Stimulated activated CD4-positive, alpha-beta T cell treated with anti-CD3 and anti-CD28 coated beads, Interleukin-2, amount 100 ng/mL, for 48 hours (primary cell): ENCODE data around the gene LNPEP.
"Not testable (repeated sequence)": the region's sequence is repeated elsewhere in the genome, so short reads cannot be mapped to it uniquely, and the experiment has no call there.

Source experiments
- DNase-seq, 2 donors: peaks; one replicate each; pipeline ENCODE4 v3.0.0-alpha.2; 2020

The LNPEP gene

DNA sequence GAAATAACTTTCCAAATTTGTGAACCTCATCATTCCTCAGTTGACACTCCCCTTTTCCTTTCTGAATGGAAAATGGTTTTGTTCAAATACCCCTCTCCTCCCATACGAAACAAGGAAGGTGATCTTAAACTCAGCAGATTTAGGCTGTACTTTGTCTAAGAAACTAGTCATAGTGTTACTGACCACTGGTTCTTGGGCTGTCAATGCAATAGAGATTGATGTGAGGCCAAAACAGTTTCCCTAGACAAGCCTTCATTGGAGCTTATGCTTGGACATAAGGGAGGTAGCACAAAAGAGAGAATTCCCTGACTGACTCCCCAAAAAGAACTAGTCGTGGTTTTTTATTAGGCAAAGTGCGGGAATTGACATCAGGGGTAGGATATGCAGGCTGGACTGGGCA lies 5.3 kb upstream of the LNPEP start:
- DNase-seq, result no peak

DNA sequence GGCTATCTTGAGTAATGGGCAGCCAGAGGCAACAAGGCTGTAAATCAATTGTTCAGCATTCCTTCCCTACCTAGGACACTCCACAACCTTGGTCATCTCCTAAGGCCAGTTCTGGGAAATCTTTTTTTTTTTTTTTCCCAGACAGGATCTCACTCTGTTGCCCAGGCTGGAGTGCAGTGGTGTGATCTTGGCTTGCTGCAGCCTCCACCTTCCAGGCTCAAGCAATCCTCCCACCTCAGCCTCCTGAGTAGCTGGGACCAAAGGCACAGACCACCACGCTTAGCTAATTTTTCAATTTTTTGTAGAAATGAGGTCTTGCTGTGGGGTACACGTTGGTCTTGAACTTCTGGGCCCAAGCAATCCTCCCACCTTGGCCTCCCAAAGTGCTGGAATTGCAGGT lies 4.8 kb upstream of the LNPEP start:
- not testable (repeated sequence) for DNase-seq

DNA sequence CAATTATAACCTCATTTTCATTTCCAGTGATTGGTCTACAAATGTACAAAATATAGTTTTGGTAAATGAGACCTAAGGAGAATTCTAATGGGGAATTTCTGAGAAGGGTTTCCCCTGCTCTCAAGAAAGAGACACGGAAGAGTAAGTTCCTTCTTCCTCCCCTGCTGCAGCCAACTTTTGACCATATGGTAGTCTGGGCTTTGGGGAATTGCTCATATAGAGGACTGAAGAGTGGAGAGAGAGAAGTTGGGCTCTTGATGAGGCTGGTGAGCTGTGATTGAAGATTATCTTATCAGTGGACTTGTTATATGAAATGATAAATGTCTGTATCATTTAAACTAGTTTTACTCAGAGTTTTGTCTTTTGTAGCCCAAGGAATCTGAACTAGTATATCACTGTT lies 4.3 kb upstream of the LNPEP start:
- DNase-seq, result no peak

DNA sequence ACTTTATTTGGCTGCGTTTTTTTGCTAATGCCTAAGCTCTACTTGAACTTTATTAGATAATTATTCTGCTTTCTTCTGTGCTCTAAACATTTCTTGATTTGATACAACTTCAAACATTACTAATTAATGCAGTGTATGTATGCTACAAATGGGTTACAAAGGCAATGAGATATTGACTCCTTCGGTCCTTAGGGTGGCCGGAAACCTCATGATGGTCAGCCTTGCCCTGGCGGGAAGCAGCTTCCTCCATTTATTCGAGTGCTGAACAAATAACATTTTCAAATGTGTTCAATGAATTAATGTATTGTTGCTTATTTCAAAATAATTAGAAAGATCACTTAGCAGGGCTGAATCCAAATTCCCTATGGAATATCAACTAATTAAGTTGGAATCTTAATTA lies 3.9 kb upstream of the LNPEP start:
- no peak for DNase-seq

DNA sequence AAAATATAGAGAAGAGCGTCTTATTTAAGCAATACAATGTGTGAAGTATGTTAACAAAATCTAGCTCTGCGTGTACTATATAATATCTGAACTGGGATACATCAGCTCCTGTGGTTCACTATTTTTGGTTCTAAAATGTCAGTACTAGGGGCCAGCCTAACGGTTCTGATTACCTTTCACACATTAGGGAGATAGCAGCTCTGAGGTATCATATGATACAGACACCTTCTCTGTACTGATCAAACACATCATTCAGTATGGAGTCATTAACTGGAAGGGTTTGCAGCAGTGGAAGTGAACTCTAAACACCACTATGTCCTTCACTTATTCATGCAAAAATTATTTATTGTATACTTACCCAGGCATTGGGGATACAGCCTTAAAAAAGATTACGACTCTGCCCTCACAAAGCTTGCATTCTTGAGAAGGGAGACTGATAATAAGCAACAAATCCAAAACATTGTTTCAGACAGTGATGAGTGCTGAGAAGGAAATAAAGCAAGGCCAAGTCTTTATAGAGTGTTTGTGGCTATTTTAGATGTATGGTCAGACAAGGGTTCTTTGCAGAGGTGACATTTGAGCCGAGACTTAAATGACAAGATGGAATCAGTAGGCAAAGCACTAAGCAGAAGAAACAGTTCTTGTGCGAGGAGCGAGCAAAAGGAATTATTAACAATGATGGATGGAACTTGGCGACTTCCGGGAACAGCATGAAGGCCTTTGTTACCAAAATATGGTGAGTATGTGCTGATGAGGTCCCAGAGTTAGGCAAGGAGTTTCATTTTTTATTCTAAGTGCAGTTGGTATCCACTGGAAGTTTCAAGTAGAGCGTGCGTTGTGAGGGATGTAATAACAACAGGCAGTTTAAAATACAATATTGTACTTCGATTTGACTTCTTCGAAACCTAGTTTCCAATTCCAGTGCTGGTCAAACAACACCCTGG lies 1.8 kb upstream of the LNPEP start:
- DNase-seq, result no peak

DNA sequence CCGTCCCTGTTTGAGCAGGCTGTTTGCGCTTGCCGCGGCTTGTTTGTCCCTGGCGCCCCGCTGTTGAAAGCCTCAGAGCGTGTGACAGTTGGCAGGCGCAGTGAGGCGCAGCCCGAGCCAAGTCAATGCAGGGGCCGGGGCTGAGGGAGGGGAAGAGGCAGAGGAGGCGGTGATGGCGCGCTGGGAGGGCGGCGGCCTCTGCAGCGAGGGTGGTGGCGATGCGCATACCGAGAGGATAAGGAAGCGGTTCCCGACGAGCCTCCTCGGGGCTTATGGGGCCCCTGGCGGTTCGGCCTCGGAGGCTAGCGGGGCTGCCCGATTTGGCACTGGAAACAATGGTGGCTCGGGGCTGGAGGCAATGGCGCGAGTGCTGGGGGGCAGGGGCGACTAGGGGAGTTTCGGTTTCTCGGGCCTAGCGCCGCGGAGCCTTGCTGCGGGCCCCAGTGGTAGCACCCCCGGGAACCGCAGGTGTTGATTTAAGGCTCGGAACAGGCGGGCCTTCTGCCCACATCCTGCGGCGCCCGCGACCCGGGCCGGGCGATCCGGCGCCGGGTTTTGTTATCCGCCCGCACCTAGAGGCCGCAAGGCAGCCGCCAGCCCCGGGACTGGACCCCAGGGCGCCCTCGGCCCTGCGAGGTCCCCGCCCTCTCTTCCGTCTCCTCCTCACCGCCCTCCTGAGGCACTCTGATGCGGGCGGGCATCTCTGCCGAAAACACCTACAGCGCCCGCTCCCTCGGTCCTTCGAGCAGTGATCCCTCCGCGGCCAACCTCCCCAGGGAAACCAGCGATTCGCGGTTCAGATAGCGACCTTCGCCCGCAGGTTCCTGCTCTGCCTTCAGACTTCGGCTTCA lies 947 bp upstream of the LNPEP start:
- DNase-seq, result peak; percentile 92

DNA sequence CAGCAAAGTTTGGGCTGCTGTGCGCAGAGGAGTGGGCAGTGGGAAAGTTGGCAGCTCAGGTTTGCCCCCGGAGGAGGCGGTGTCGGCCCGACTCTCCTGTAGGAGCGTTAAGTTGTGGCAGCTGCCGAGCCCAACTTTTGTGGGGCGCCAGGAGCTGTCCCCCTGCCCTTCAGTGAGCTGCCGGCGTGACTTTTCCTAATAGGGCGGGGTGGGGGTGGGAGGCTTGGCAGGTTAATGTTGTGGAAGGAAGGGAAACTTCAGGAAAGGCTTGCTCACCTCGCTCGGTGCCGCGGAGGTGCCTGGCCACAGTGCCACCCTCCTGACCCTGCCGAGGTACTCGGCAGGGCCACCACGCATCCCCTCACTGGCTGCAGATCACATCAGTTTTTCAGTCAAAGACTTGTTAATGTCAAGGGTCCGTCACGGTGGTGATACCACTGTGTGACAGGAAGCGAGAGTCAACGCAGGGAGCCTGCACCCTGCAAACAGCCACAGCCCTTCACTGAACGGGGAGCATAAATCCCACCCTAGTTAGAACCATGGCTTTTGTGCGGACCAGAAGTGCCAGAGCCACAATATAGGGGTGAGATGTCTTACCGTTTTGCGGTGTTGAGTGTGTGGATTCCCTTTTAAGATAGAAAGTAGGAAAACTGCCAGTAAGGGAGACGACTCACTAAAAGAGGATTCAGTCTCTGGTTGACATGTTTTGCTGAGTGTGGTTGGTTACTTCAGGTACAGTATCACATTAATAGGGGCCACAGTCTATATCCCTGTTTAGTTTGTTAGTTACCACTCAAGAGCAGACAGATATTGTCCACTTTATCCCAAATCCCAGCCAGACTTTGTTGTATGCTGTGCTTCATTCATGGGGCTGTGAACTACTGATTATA lies 796 bp downstream of the LNPEP start:
- DNase-seq, result peak; percentile 30 to 32

DNA sequence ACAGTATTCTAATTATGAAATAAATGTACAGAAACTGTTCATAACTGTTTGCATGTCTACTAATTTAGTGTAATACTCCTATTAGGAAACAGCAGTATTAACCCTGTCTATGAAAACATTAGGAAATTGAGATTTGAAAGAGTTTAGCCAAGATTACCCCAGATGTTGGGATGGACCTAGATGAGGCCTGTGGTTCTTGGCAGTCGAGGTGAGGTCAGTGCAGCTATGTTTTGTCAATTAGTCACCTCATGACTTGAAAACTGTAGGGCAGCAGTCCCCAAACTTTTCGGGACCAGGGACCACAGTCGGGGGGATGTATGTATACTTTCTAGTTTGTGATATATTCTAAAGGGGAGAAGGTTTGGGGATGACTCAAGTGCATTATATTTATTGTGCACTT lies 4.7 kb downstream of the LNPEP start:
- DNase-seq, result no peak

DNA sequence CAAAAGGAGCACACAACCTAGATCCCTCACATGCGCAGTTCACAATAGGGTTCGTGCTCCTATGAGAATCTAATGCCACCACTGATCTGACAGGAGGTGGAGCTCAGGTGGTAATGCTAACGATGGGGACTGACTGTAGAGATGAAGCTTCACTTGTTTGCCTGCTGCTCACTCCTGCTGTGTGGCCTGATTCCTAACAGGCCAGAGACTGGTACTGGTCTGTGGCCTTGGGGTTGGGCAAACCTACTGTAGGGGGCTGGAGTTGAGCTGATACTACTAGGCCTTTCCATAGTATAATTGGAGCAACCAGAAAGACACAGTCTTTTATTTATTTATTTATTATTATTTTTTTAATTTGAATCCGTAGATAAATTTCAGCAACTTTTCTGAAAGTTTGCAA lies 5.3 kb downstream of the LNPEP start:
- DNase-seq, result no peak

DNA sequence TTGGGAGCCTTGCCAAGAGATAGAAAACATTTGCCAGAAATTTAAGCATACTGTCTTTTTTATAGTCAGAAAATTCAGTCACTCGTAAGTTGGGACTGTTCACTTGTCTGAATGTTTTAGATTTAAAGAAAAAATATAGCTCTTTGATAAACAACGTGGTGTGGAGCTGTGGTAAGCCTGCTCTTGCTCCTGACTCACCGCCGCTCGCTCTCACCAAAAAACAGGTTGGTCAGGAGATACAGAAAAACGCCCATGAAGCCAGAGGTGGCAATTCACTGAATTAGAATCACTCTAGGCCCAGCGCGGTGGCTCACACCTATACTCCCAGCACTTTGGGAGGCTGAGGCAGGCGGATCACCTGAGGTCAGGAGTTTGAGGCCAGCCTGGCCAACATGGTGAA lies 6.2 kb downstream of the LNPEP start:
- DNase-seq, result no peak

DNA sequence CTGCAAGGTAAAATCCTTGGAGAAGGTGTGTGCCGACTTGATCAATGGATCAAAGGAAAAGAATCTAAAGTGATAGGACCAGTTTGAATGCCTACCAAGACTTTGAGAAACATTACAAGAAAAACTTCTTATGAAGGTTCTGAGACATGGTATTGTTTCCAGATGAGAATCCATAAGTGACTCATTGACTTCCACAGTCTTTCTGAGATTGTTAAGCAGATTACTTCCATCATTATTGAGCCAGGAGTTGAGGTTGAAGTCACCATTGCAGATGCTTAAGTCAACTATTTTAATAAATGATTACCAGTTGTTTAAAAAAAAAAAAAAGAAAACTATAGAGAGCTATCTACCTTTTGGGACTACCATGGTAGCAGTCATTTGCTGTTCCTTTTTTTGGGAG lies 7.0 kb downstream of the LNPEP start:
- no peak for DNase-seq

DNA sequence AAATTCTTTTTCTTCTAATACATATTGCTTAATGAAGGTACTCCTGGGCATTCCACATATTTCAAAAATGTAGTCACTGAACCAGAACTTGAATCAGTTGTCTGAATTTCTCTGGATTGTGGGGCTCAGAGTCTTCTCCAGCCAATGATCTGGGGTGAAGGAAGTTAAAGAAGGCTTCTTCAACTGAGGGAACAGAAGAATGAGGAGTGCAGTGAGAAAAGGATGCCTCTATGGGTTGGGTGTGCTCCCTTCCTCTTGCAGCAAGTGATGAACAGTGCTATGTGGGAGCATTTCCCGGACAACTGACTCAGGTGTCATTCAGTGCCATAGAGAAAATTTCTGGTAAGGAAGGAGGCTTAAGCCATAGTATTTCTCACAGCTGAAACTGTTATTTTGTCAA lies 7.9 kb downstream of the LNPEP start:
- no peak for DNase-seq

DNA sequence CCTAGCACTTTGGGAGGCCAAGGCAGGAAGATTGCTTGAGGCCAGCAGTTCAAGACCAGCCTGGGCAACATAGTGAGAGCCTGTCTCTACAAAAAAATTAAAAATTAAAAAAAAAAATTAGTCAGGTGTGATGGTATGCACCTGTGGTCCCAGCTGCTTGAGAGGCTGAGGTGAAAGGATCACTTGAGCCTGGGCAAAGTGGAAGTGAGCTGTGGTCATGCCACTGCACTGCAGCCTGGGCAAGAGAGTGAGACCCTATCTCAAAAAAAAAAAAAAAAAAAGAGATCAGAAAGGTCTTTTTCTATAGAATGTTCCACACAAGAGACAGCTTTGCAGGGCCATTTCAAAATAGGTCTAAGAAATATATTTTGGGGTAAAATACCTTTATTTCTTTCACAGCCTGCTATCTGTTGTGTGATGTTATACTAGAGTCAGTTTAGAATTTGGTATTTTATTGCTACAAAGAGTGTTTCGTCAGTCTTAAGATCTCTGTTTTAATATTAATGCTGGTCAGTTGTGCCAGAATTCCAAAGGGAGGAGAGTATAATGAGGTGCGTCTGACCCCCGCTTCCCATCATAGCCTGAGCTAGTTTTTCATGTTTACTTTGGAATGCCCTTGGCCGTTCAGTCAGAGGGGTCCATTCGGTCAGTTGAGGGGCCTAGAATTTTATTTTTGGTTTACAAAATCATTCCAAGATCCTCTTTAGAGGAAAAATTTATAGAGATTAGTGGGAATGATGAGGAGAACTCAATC lies 9.4 kb downstream of the LNPEP start:
- DNase-seq, result no peak

DNA sequence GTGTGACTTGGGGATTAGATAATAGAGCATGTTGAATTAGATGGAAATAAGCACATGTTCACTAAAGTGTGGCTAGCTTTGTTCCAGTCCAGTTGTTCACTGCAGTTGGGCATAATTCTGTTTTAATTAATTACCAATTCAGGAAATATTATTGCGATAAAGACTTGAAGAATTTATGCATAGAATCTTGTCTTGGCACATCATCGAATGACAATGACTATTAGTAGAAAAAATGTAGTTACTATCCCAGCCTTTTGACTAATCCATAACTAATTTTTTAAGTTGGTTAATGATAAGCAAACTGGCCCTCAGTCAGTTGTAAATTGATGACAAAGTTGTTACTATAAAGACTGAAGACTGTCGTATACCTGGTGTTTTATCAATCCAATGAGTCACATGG lies 10.5 kb downstream of the LNPEP start:
- DNase-seq, result no peak

DNA sequence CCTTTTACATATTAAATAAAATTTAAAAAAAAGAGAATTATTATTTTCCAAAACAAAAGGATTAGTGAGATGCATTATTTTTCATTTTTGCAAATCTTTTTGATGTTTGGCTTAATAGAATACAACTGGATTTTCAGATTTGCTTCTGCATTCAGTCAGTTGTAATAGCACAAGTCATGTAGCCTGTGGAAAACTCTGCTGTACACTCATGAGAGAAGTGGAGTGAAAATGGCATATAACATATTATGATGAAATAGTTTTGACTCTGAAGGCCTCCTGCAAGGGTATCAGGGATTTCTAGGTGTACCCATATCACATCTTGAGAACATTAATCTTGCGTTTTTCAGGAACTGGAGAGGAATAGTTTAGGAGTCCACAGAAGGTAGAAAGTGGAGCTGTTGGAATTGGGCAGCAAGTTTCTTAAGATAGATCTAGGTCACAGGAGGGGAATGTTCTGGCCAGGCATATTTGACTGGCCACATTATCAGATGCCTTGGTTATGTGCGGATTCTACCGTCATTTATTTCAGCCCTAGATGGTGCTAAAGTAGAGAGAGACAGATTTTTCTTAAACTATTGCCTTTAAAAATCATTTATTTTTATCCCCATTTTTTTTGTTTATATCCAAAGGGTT lies 16.4 kb downstream of the LNPEP start:
- no peak for DNase-seq

DNA sequence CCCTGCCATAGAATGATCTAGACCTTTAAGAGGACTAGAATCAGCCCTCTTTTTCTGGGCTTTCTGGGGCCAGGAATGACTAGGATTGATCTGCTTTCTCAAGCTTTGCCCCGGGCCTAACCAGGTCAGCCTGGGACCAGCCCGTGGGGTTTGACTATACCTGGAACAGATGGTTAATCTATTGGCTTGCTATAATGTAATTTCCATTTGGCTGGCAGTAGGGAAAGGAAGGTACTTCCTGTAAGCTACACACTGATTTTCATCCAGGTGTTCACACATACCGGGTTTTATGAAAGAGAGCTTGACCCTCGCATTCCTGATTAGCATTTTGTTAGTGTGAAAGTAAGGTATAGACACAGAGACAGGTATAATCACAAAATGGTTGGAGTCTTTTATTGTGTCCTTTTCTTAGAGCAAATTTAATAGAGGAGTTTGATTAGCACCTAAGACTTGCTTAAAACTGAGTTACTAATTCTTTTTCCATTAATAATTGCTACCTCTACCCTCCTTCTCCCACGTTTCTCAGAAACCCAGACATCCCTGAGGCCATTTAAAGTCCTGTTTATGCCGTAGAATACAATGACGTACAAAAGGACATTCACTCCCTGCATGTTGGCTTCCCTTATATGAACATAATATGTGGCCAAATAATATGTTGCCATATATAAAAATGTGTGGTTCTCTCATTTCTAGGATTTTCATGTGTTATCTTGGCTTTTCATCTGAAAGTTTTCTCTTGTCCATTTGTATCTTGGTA lies 17.3 kb downstream of the LNPEP start:
- no peak for DNase-seq

DNA sequence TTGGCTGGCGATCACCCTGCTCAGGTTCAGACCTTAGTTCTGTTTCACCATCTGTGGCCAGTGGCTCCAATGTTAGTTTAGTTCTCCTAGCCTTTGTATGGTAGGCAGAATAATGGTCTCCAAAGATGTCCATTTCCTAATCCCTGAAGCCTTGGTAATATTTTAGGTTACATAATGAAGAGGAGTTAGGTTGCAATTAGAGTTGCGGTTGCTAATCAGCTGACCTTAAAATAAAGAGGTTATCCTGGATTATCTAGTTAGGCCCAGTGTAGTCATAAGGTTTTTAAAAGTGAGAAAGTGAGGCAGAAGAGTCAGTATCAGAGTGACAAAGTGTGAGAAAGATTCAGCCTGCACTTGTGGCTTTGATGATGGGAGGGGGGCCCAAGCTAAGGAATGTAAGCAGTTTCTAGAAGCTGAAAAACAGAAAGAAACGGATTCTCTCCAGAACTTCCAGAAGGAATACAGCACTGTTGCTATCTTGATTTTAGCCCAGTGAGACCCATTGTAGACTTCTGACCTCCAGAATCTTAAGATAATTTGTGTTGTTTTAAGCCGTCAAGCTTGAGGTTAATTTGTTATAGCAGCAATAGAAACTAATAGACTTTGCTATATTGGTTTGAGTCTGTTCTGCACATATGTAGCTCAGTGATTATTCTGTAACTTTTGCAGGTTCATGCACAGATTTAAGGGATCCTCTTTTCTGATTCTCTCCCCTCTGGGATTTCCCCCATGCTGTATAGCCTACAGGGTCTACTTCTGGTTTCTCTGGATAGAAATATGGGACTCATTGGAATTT lies 21.6 kb downstream of the LNPEP start:
- DNase-seq, result peak in 1 of 2 donors; percentile 35

DNA sequence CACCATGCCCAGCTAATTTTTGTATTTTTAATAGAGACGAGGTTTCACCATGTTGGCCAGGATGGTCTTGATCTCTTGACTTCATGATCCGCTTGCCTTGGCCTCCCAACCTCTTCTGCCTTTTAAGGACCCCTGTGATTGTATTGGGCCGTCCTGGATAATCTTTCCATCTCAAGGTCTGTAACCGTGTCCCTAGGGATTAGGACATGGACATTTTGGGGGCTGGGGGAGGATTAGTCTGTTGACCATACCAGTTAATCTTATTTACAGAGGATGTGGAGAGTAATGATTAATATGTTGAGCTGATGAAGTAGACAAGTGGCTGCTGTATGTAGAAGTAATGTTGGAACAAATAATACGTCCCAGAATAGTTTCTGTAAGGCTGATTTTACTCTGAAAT lies 23.1 kb downstream of the LNPEP start:
- DNase-seq, result no peak

DNA sequence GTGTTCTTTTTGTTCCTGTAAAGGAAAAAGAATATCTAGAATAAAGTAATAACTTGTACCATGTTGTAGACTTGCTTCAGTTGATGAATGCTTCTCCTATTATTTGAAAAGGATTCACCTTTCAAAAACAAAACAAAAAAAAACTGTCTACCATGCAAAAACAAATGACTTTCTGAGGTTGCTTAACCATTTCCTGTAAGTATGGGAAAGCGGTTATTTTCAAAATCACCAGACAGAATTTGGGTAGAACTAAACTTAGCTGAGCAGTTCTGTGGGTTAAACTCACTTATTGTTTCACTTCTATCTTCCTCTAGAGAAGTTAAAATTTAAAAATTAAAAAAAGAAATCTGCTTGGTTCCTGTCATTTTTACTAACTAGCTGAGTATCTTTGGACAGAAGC lies 25.2 kb downstream of the LNPEP start:
- DNase-seq, result no peak

DNA sequence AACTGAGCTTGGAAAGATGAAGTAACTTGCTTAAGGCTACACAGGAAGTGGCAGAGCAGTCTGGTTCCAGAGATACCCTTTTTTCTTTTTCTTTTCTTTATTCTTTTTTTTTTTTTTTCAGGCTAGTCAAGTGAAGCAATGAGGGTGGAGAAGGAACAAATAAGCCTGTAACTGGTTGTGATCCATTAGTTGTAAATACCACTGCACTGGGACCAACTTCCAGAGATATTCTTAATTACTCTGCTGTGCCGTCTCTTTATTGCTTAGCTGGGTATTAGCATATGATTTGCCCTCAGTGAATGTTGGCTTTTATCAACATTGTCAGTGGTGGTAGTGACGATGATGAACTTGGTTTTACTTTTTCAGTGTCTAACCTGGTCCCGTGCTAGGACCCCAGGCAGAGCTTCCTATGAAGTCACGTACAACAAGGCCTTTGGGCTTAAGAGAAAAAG lies 26.7 kb downstream of the LNPEP start:
- no peak for DNase-seq
